Measurements from ENCODE around the gene NBPF1. TPM values are rescaled to one million over a fixed set of nuclear protein-coding genes. Genes with fewer than 3 reads are reported as not detected.

NBPF1 gene
- total RNA-seq, 2 experiments from 2014 or later, result 11.0 to 34.1 TPM

- CTCF ChIA-PET (ENCODE audit: unreplicated experiment), result interaction anchor here (0.8 kb wide), 1 partner anchor 16 kb away, joined by 3 read pairs; no protein-coding TSS in a partner anchor
Observed at GRCh38 chr1:16615253-16616252, 2.2 kb upstream of the NBPF1 start.

GRCh38 chr1:16614361-16615252 is 1.2 kb upstream of the NBPF1 start:
- peak overlapping the region; percentile 68; the same call in 1 of the 2 replicates for H2AFZ ChIP-seq (ENCODE audit: low read length)
- ChIA-PET POLR2A (interaction anchor here (1.1 kb wide), 1 partner anchor 27 kb away, joined by 3 read pairs; no protein-coding TSS in a partner anchor), CTCF (ENCODE audit: unreplicated experiment) (no interaction called here)
- BruUV-seq (replicated peaks), result no TSS peak
- no peak overlapping the region for H3K4me3 ChIP-seq (ENCODE audit: low read depth, low read length, poor library complexity, severe bottlenecking)
- intact Hi-C loops (cut with micrococcal nuclease; ENCODE audit: unreplicated experiment), result no loop called here
- H3K36me3 ChIP-seq (ENCODE audit: insufficient read depth, low read length), result no peaks in the 10 kb centered on the region; the same call in 1 of the 2 replicates
- H4K20me1 ChIP-seq (ENCODE audit: insufficient read depth, low read length), result 0 out of 2 replicates have a peak, but pooled peaks cover 3% of the 10 kb centered on the region
- peak overlapping the region; percentile 69 for H3K4me2 ChIP-seq (ENCODE audit: low read length)
- no peaks in the 10 kb centered on the region for H3K9me3 ChIP-seq (ENCODE audit: low read length)
- no peaks in the 10 kb centered on the region for H3K79me2 ChIP-seq (ENCODE audit: insufficient read depth, low read depth, low read length)
- no peaks in the 10 kb centered on the region for H3K9me2 ChIP-seq (ENCODE audit: insufficient read depth, low read length)
- DNase-seq (ENCODE audit: low spot score), result no peak
- H3K4me1 ChIP-seq (ENCODE audit: insufficient read depth, low read length, poor library complexity, severe bottlenecking), result peaks cover 22% of the 10 kb centered on the region
- H3K27ac ChIP-seq (ENCODE audit: low read depth, low read length, poor library complexity, severe bottlenecking), result no peak overlapping the region
- no peak for TF ChIP-seq CTCF (conservative IDR thresholded peaks at IDR 0.05; ENCODE audit: low read length)

More at GRCh38 chr1:16615253-16616252, 2.2 kb upstream of the NBPF1 start:
- Histone ChIP-seq H3K79me2 (ENCODE audit: insufficient read depth, low read depth, low read length) (no peaks in the 10 kb centered on the region), H3K4me2 (ENCODE audit: low read length) (no peak overlapping the region), H3K9me2 (ENCODE audit: insufficient read depth, low read length) (no peaks in the 10 kb centered on the region), H3K27ac (ENCODE audit: low read depth, low read length, poor library complexity, severe bottlenecking) (no peak overlapping the region), H2AFZ (ENCODE audit: low read length) (no peak overlapping the region), H4K20me1 (ENCODE audit: insufficient read depth, low read length) (0 out of 2 replicates have a peak, but pooled peaks cover 3% of the 10 kb centered on the region), H3K36me3 (ENCODE audit: insufficient read depth, low read length) (no peaks in the 10 kb centered on the region; the same call in 1 of the 2 replicates), H3K4me3 (ENCODE audit: low read depth, low read length, poor library complexity, severe bottlenecking) (no peak overlapping the region), H3K4me1 (ENCODE audit: insufficient read depth, low read length, poor library complexity, severe bottlenecking) (peaks cover 22% of the 10 kb centered on the region), H3K9me3 (ENCODE audit: low read length) (no peaks in the 10 kb centered on the region)
- TF ChIP-seq CTCF (conservative IDR thresholded peaks at IDR 0.05; ENCODE audit: low read length), result no peak
- no peak; the same call in 1 of the 2 replicates for TF ChIP-seq EZH2phosphoT487 (IDR thresholded peaks at IDR 0.05; ENCODE audit: borderline replicate concordance, low read depth, low read length)
- intact Hi-C loops (cut with micrococcal nuclease; ENCODE audit: unreplicated experiment), result no loop called here
- POLR2A ChIA-PET, result interaction anchor here (0.7 to 1.2 kb wide), 3 partner anchors 10 to 289 kb away, joined by 3 to 7 read pairs (median 3); no protein-coding TSS in a partner anchor
- no TSS peak for BruUV-seq (replicated peaks)
- no peak for DNase-seq (ENCODE audit: low spot score)

Data from OCI-LY7 (cell line).